ENCODE measurements around the gene MAP7. TPM values are rescaled to one million over a fixed set of nuclear protein-coding genes. Genes with fewer than 3 reads are reported as not detected.

Gene MAP7
- total RNA-seq, 2 experiments from 2014 or later = 0.45 to 0.49 TPM

DNA sequence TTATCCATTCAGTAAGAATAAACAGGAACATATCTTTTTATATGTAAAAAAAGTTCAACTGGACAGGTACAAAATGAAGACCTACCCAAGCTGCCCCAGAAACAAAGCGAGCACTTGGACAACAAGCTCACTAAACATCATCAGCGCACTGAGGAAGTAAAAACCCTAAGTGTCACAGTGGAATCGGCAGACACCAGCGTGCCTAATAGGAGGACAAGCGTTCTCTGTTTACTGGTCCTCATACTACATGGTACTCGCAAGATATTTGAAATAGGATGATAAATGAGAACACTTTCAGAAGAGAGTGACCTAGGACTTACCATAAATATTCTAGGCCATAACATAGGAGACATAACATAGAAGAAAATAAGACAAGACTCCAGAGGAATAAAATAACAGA is 18.2 kb downstream of the MAP7 start:
- Mint-ChIP-seq H3K4me1 (ENCODE audit: low read depth) (peaks cover 2% of the 10 kb centered on the region), H3K4me3 (no peak overlapping the region), H3K27me3 (peaks cover 3% of the 10 kb centered on the region), H3K9me3 (no peaks in the 10 kb centered on the region), H3K36me3 (ENCODE audit: low read depth) (no peaks in the 10 kb centered on the region), H3K27ac (no peak overlapping the region)
- intact Hi-C loops (cut with DNase I, micrococcal nuclease) = no loop called here
- H3K9me3 ChIP-seq (ENCODE audit: control insufficient read depth in 1 of 2, insufficient read depth in 1 of 2, low read length in 2 of 2) = no peaks in the 10 kb centered on the region
- no peaks in the 10 kb centered on the region for H3K27me3 ChIP-seq (ENCODE audit: control insufficient read depth in 1 of 2, insufficient read depth in 2 of 2, low read length in 2 of 2)
- no peaks in the 10 kb centered on the region for H3K36me3 ChIP-seq (ENCODE audit: insufficient read depth, low read length)
- H3K4me1 ChIP-seq (ENCODE audit: insufficient read depth, low read length) = no peaks in the 10 kb centered on the region
- no peak for ATAC-seq (ENCODE audit: poor library complexity)
- no peak overlapping the region for H3K27ac ChIP-seq (ENCODE audit: low read depth in 1 of 2, low read length in 2 of 2)
- DNase-seq = no peak
- TF ChIP-seq, protein P1, sequence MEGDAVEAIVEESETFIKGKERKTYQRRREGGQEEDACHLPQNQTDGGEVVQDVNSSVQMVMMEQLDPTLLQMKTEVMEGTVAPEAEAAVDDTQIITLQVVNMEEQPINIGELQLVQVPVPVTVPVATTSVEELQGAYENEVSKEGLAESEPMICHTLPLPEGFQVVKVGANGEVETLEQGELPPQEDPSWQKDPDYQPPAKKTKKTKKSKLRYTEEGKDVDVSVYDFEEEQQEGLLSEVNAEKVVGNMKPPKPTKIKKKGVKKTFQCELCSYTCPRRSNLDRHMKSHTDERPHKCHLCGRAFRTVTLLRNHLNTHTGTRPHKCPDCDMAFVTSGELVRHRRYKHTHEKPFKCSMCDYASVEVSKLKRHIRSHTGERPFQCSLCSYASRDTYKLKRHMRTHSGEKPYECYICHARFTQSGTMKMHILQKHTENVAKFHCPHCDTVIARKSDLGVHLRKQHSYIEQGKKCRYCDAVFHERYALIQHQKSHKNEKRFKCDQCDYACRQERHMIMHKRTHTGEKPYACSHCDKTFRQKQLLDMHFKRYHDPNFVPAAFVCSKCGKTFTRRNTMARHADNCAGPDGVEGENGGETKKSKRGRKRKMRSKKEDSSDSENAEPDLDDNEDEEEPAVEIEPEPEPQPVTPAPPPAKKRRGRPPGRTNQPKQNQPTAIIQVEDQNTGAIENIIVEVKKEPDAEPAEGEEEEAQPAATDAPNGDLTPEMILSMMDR (IDR thresholded peaks at IDR 0.05) = no peak
- CTCF ChIA-PET = no interaction called here
- H3K4me3 ChIP-seq (ENCODE audit: low read length) = no peak overlapping the region
- POLR2A ChIA-PET = no interaction called here

DNA sequence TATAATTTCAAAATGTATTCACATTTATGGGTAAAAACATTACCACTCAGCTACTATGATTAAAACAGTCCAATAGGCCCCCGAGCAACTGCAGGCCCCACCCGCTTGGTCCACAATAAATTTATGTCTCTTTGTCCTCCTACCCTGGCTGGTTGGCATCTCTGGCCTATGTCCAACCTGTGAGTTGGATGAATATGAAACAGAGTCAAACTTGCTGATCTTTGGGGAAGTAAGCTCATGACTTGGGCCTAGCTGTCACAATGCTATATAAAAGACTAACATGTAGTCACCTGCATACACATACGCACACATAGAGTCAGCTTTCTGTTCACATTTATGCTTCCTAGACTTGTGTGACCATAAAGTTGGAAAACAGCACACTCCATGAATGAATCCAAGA is 20.5 kb downstream of the MAP7 start:
- H3K27ac Mint-ChIP-seq = no peak overlapping the region
- intact Hi-C loops (cut with DNase I, micrococcal nuclease) = no loop called here
- H3K4me3 Mint-ChIP-seq = no peak overlapping the region
- POLR2A ChIA-PET = no interaction called here
- Histone ChIP-seq H3K36me3 (ENCODE audit: insufficient read depth, low read length) (no peaks in the 10 kb centered on the region), H3K9me3 (ENCODE audit: control insufficient read depth in 1 of 2, insufficient read depth in 1 of 2, low read length in 2 of 2) (no peaks in the 10 kb centered on the region), H3K4me3 (ENCODE audit: low read length) (no peak overlapping the region), H3K27ac (ENCODE audit: low read depth in 1 of 2, low read length in 2 of 2) (no peak overlapping the region), H3K4me1 (ENCODE audit: insufficient read depth, low read length) (peaks cover 14% of the 10 kb centered on the region), H3K27me3 (ENCODE audit: control insufficient read depth in 1 of 2, insufficient read depth in 2 of 2, low read length in 2 of 2) (no peaks in the 10 kb centered on the region)
- no peaks in the 10 kb centered on the region for H3K36me3 Mint-ChIP-seq (ENCODE audit: low read depth)
- no peaks in the 10 kb centered on the region for H3K9me3 Mint-ChIP-seq
- CTCF ChIA-PET = no interaction called here
- TF ChIP-seq, protein P1 (IDR thresholded peaks at IDR 0.05) = no peak
- DNase-seq = no peak
- peaks cover 3% of the 10 kb centered on the region for H3K27me3 Mint-ChIP-seq
- no peak for ATAC-seq (ENCODE audit: poor library complexity)
- H3K4me1 Mint-ChIP-seq (ENCODE audit: low read depth) = peaks cover 22% of the 10 kb centered on the region

DNA sequence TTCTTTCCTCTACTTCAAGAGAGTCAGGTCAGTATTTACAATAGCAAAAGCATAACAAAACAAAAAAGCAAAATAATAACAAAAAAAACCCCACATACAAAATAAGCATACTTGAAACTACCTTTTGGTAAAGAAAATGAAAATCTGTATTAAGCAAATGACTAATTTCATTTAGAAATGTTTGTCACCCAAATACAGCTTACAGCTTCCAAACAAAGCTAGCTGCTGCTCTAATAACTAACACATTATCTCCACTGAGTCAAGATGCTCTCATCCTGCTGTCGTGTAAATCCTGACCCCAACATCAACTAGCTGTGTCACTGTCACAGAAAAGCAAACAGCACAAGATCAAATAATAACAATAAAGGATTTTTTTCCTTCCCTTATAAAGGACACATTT is 21.7 kb downstream of the MAP7 start:
- ChIA-PET CTCF (no interaction called here), POLR2A (no interaction called here)
- Histone ChIP-seq H3K4me1 (ENCODE audit: insufficient read depth, low read length) (peaks cover 14% of the 10 kb centered on the region), H3K9me3 (ENCODE audit: control insufficient read depth in 1 of 2, insufficient read depth in 1 of 2, low read length in 2 of 2) (no peaks in the 10 kb centered on the region), H3K4me3 (ENCODE audit: low read length) (no peak overlapping the region), H3K27ac (ENCODE audit: low read depth in 1 of 2, low read length in 2 of 2) (no peak overlapping the region), H3K36me3 (ENCODE audit: insufficient read depth, low read length) (no peaks in the 10 kb centered on the region), H3K27me3 (ENCODE audit: control insufficient read depth in 1 of 2, insufficient read depth in 2 of 2, low read length in 2 of 2) (no peaks in the 10 kb centered on the region)
- TF ChIP-seq, protein P1 (IDR thresholded peaks at IDR 0.05) = no peak
- no peak for DNase-seq
- H3K4me1 Mint-ChIP-seq (ENCODE audit: low read depth) = peaks cover 22% of the 10 kb centered on the region
- intact Hi-C loops (cut with DNase I, micrococcal nuclease) = no loop called here
- no peaks in the 10 kb centered on the region for H3K9me3 Mint-ChIP-seq
- ATAC-seq (ENCODE audit: poor library complexity) = no peak
- no peak overlapping the region for H3K27ac Mint-ChIP-seq
- H3K4me3 Mint-ChIP-seq = no peak overlapping the region
- peaks cover 3% of the 10 kb centered on the region for H3K27me3 Mint-ChIP-seq
- no peaks in the 10 kb centered on the region for H3K36me3 Mint-ChIP-seq (ENCODE audit: low read depth)

All from CD4-positive, alpha-beta T cell (primary cell).